KMS-11 (cell line): ENCODE data around the gene TPO.
"Not testable (repeated sequence)": the region's sequence is repeated elsewhere in the genome, so short reads cannot be mapped to it uniquely, and the experiment has no call there.

Experiments
- H2AFZ ChIP-seq: fragments of 200-600 bp; sonication (generic); 2 replicates; pipeline ENCODE4 v1.6.1; 2016; ENCODE audit warnings: antibody characterized with exemption, mixed run types, low read depth
- H3K27ac ChIP-seq: fragments of 200-600 bp; sonication (generic); 2 replicates; pipeline ENCODE4 v1.6.1; 2016; ENCODE audit warnings: mild to moderate bottlenecking, mixed run types
- H3K27me3 ChIP-seq: fragments of 200-600 bp; sonication (generic); 2 replicates; pipeline ENCODE4 v1.6.1; 2017; ENCODE audit warnings: mild to moderate bottlenecking, low read depth, mixed run types, moderate library complexity; ENCODE audit not compliant: insufficient read depth
- H3K36me3 ChIP-seq: fragments of 200-600 bp; sonication (generic); 2 replicates; pipeline ENCODE4 v1.6.1; 2017; ENCODE audit warnings: mild to moderate bottlenecking, mixed run types; ENCODE audit not compliant: insufficient read depth
- H3K4me1 ChIP-seq: fragments of 200-600 bp; sonication (generic); 2 replicates; pipeline ENCODE4 v1.6.1; 2016; ENCODE audit warnings: mild to moderate bottlenecking, low read depth, mixed run types; ENCODE audit not compliant: poor library complexity, severe bottlenecking
- H3K4me2 ChIP-seq: fragments of 200-600 bp; sonication (generic); 2 replicates; pipeline ENCODE4 v1.7.0; 2016; ENCODE audit warnings: mild to moderate bottlenecking, mixed run types
- H3K4me3 ChIP-seq: fragments of 200-600 bp; sonication (generic); IDR thresholded peaks from 2 replicates; pipeline ENCODE4 v1.6.1; 2017; ENCODE audit warnings: low read depth, low read length, mixed read lengths; ENCODE audit not compliant: insufficient read depth
- H3K79me2 ChIP-seq: fragments of 200-600 bp; sonication (generic); 2 replicates; pipeline ENCODE4 v1.6.1; 2016; ENCODE audit warnings: low read depth, mixed run types; ENCODE audit not compliant: insufficient read depth
- H3K9ac ChIP-seq: fragments of 200-600 bp; sonication (generic); 2 replicates; pipeline ENCODE4 v1.6.1; 2016; ENCODE audit warnings: mild to moderate bottlenecking, mixed run types
- H4K20me1 ChIP-seq: fragments of 200-600 bp; sonication (generic); 2 replicates; pipeline ENCODE4 v1.6.1; 2016; ENCODE audit warnings: mild to moderate bottlenecking, mixed run types; ENCODE audit not compliant: insufficient read depth
- CTCF ChIP-seq: fragments of 200-600 bp; sonication (generic); conservative IDR thresholded peaks from 2 replicates; pipeline ENCODE4 v1.6.1; 2017; ENCODE audit warnings: low read depth, mild to moderate bottlenecking, antibody characterized with exemption, low read length, moderate library complexity, mixed read lengths

TPO gene

DNA sequence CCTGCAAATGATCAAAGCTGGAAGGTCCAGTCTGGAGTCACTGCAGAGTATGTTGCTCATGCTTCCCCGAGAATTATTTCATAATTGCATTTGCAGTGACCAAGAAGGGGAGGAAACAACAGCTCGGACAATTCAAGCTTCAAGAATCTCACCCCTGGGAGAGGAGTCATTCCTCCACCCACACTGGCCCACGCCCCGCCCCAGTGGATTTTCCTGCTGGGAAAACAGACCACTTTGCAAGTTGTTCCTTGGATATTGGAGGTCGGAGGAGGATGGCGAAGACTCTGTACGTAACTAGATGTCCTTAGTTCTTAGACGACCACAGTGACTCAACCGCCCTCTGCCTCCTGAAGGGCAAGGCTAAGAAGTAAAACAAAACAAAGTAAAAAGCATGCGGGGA lies 159.4 kb downstream of the TPO start:
- no peak overlapping the region for H3K9ac ChIP-seq
- H3K4me1 ChIP-seq = no peaks in the 10 kb centered on the region
- H2AFZ ChIP-seq = no peak overlapping the region
- no peaks in the 10 kb centered on the region for H3K79me2 ChIP-seq
- H4K20me1 ChIP-seq = no peaks in the 10 kb centered on the region
- H3K27ac ChIP-seq = no peak overlapping the region
- no peaks in the 10 kb centered on the region for H3K27me3 ChIP-seq
- no peak overlapping the region for H3K4me2 ChIP-seq
- H3K36me3 ChIP-seq = no peaks in the 10 kb centered on the region
- H3K4me3 ChIP-seq = no peak overlapping the region
- TF ChIP-seq CTCF = no peak

DNA sequence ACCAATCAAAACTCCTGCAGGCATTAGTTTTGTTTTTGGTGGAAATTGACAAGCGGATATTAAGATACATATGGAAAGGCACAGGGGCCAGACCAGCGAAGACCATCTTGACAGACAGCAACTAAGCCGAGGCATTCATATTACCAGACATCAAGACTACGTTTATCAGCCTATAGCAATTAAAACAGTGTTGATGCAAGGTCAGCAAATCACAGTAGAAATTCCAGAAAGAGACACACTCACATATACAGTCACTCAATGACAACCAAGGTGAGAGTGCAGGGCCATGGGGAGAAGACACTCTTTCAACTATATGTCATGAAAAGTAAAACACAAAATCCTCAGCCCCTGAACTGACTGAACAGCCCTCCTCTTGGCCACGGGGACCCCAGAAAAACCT lies 164.6 kb downstream of the TPO start:
- Histone ChIP-seq H3K36me3 (no peaks in the 10 kb centered on the region), H3K9ac (no peak overlapping the region), H3K27me3 (no peaks in the 10 kb centered on the region), H3K79me2 (no peaks in the 10 kb centered on the region), H3K4me2 (no peak overlapping the region), H3K4me3 (no peak overlapping the region), H2AFZ (no peak overlapping the region), H3K4me1 (no peaks in the 10 kb centered on the region), H3K27ac (no peak overlapping the region), H4K20me1 (no peaks in the 10 kb centered on the region)
- TF ChIP-seq CTCF = no peak

GRCh38 chr2:1581257-1581964 lies 168.1 kb downstream of the TPO start:
- H3K79me2 ChIP-seq, H2AFZ ChIP-seq, H3K4me1 ChIP-seq, H3K4me3 ChIP-seq, H3K27ac ChIP-seq, H3K9ac ChIP-seq, H3K4me2 ChIP-seq, H4K20me1 ChIP-seq, H3K27me3 ChIP-seq, H3K36me3 ChIP-seq: not testable (repeated sequence)

GRCh38 chr2:1581965-1582625 lies 168.8 kb downstream of the TPO start:
- Histone ChIP-seq H3K4me2 (no peak overlapping the region), H3K27me3 (no peaks in the 10 kb centered on the region), H3K36me3 (no peaks in the 10 kb centered on the region), H3K4me1 (no peaks in the 10 kb centered on the region), H3K4me3 (no peak overlapping the region), H3K79me2 (no peaks in the 10 kb centered on the region), H3K27ac (no peak overlapping the region), H2AFZ (no peak overlapping the region), H4K20me1 (no peaks in the 10 kb centered on the region), H3K9ac (no peak overlapping the region)
- TF ChIP-seq CTCF = no peak

GRCh38 chr2:1582891-1583341 lies 169.7 kb downstream of the TPO start:
- Histone ChIP-seq H3K27ac (no peak overlapping the region), H3K79me2 (no peaks in the 10 kb centered on the region), H3K4me1 (no peaks in the 10 kb centered on the region), H3K27me3 (no peaks in the 10 kb centered on the region), H3K9ac (no peak overlapping the region), H4K20me1 (no peaks in the 10 kb centered on the region), H3K4me3 (no peak overlapping the region), H3K36me3 (no peaks in the 10 kb centered on the region), H3K4me2 (no peak overlapping the region), H2AFZ (no peak overlapping the region)
- TF ChIP-seq CTCF = no peak
